NCI-H1694 (cell line): Measurements from ENCODE around the gene COMMD7.
A peak's percentile ranks its signal among the peaks of the same experiment; 100 is the strongest.
"Not testable (repeated sequence)": the region's sequence is repeated elsewhere in the genome, so short reads cannot be mapped to it uniquely, and the experiment has no call there.

Experiments used
- DNase-seq: peaks from one replicate; lab custom pipeline; 2025; lab: John Stamatoyannopoulos, UW

The COMMD7 gene

DNA sequence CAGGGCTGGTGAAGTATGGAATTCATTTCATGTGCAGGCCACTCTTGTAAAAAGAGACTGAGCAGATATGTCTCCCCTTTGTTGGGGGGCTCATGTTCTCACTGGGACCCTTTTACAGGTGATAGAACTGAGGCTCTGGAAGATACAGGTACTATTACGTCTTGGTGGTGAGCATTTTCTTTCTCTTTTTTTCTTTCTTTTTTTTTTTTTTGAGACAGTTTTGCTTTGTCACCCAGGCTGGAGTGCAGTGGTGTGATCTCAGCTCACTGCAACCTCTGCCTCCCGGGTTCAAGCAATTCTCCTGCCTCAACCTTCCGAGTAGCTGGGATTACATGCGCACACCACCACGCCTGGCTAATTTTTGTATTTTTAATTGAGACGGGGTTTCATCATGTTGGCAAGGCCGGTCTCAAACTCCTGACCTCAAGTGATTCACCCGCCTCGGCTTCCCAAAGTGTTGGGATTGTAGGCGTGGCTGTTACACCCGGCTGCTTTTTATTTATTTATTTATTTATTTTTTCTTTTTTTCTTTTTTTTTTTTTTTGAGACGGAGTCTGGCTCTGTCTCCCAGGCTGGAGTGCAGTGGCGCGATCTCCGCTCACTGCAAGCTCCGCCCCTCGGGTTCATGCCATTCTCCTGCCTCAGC is 22.1 kb upstream of the COMMD7 start:
- not testable (repeated sequence) for DNase-seq

DNA sequence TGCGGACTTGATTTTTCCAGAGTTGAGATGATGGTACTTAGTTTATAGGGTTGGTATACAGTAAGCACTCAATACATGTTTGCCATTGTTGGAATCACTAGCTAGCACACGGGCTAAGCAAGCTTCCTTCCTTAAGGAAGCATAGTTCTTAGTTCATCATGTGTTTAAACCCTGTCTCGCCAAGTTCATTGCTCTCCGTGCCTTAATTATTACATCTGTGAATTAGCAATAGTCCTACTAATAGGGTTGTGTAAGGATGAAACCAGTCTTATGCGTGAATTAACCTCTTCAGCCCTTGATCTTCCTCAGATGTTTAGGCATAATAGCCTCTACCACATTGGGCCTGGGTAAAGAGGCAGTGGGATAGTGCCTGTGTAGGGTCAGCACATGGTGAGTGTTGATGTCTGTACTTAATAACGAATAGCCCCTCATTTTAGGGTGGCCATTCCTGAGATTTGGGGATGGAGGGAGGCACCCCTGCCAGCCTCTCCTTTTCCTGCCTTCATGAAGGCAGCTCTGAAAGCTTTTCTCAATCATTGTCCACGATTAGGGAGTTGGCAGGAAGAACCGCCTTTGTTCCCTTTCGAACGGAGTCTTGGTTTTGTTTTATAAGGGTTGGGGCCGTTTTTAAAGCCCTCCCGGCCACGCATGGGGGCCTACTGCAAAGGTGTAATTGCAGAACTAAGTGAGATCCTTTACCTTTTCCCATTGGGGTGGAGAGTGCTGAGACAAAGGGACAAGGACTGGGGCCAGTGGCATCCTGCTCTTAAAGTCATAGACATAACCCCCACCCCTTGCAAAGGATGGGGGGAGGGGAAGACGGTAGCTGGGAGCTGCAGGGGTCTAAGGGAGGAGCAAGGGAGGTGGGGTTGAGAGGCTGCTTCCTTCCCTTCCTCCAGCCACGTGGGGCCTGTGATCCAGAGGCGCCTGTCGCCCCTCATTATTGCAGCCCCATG is 21.0 kb upstream of the COMMD7 start:
- DNase-seq, result no peak

- DNase-seq, result no peak
Observed at GRCh38 chr20:32763202-32764004, 20.1 kb upstream of the COMMD7 start.

DNA sequence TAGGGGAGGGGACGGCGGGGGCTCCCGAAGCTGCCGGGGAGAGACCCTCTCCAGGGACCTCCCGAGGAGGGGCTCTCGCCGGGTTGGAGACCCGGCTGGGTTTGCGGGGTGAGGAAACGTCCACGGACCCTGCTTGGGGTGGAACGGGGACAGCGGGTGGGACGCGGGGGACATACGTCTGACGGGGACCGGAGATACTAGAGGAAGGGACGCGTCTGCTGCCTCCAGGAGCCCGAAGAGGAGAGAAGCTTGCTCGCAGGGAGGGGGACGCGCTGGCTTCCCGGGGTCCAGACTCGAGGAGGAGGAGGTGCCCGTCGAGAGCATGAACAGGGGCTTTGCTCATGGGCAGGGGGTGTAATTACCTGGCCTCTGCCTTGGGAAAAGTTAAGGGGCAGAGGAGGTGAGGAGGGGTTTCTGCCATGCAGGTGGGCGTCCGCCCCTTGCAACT is 19.5 kb upstream of the COMMD7 start:
- DNase-seq, result no peak

DNA sequence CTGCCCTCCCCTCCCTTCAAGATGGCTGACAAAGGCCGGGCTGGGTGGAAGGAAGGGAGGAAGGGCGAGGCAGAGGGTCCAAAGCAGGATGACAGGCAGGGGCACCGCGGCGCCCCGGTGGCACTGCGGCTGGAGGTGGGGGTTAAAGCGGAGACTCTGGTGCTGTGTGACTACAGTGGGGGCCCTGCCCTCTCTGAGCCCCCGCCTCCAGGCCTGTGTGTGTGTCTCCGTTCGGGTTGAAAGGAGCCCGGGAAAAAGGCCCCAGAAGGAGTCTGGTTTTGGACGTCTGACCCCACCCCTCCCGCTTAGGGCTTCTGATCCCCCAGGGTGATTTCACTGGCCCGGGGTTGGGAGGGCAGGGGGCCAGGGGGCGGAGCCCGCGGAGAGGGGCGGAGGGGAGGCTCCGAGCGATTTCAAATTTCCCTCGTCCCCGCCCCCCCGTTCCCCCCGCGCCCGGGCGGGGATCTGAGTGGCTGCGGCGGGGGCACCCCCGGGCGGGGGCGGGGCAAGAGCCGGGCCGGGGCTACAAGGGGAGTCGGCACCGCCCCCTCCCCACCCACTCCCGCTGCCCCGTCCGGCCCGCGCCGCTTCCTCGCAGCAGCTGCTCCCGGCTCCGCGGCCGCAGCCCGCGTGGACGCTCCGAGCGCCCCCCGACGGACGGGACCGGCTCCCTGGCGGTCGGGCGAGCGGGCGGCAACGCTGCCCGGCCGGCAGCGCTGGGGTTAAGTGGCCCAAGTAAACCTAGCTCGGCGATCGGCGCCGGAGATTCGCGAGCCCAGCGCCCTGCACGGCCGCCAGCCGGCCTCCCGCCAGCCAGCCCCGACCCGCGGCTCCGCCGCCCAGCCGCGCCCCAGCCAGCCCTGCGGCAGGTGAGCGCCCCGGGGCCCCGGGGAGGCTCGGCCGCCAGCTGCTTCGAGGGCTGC is 18.8 kb upstream of the COMMD7 start, which contains the start of gene DNMT3B:
TSS of gene DNMT3B (plus strand) at position 555 of the 923 bp plus-strand sequence. CDS start 17,939 bp downstream, outside the sequence.
- DNase-seq, result peak; percentile 29

GRCh38 chr20:32761417-32761830 is 18.2 kb upstream of the COMMD7 start:
- no peak for DNase-seq

DNA sequence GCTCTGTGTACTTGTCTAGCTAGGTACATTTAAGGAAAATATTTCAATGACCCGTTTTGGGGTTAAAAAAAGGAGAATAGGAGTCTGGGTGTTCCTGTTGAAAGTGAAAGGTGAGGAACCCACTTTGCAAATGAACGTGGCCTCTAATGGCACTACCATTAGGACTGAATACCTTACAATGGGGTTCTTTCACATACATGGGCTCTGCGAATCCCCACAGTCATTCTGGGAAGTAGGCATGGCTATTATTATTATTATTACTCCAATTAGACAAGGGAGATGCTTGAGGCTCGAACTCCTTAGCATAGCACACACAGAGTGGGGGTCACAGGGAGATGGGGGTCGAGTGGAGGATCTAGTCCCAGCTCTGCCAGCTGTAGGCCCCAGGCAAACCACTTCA is 12.9 kb upstream of the COMMD7 start:
- no peak for DNase-seq

DNA sequence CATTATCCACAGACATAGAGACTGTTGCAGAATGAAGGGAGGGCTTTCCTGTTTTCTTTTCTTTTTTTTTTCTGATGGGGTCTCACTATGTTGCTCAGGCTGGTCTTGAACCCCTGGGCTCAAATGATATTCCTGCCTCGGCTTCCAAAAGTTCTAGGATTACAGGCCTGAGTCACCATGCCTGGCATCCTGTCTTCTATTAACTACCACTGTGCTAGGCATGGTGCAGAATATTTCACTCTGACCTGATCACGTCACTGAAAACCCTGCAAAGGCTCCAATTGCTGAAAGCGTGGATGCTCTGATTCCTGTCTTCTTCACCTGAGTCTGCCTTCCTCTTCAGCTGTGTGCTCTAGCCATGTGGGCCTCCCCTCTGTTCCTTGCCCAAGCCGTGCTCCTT is 10.5 kb upstream of the COMMD7 start:
- DNase-seq, result no peak

- no peak for DNase-seq
Observed at GRCh38 chr20:32752458-32753250, 9.4 kb upstream of the COMMD7 start.

DNA sequence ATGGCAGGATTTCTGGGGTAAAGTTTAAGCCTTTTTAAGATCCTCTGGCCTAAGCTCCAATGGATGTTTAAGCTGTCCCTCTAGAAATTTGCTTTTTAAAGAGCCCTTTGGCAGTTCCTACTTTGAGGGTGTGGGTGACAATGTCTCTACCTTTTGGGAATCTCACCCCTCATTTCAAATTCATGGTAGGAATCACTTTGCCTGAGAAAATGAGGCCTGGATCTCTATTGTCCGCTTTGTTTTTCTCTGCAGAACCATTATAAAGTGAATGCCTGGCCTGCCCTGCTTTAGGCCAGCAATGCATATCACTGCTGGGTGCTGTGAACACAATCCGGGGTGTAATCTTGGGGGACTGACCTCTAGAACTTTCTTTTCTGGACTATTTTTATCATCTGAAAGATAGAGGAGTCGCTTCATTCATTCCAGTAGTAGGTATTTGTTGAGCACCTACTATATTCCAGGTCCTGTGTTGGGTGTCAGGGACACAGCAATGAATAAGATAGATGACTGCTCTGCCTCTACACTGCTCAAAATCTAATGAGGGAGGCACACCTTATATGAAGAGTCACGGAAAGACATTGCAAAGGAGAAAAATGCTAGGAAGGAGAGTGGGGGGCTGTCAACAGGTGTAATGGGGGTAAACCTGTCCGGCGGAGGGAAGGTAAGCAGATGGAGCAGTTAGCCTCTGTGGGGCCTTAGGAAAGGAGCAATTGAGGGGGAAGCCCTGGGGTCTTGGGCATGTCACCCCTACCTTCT is 8.6 kb upstream of the COMMD7 start:
- DNase-seq, result no peak

DNA sequence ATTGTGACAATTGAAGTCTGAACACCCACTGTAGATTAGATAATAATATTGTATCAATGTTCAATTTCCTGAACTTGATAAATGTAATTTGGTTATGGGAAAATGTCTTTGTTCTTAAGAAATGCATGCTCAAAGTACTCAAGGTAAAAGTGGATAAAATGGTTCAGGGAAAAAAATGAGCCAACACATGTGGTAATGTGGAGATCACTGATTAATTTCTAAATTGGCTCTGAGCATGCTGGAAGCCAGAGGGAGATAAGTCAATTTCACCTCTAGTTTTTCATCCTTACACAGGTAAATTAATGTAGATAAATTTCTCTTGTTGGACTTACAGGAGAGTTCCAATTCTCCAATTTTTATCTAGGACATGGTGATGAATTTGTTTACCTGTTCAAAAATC is 8.0 kb upstream of the COMMD7 start:
- no peak for DNase-seq

DNA sequence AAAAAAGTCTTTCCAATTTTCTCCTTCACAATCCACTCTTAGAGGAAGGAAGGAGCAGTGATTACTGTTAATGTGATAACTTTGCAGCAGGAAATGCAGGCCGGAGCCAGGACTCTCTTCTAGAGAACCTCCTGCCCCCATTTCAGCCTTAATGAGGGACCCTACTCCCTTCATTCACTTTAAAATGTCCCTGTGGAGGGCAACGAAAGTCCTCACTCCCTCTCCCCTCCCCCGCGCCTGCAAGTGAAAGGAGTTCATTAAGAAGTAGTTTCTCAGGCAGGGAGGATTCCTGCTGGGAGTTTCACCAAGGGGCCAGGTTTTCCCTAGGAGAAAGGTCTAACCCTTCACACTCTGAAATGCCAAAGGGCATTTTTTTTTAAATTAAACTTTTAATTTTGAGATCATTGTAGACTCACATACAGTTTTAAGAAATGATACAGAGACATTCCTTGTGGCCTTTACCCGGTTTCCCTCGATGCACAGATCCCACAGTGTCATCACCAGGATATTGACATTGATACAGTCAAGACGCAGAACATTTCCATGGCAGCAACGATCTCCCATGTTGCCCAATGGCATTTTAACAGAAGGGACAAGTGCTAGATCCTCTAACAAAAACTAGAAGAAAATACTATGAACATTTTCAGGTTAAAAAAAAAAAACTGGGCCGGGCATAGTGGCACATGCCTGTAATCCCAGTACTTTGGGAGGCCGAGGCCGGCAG is 6.8 kb upstream of the COMMD7 start:
- no peak for DNase-seq

DNA sequence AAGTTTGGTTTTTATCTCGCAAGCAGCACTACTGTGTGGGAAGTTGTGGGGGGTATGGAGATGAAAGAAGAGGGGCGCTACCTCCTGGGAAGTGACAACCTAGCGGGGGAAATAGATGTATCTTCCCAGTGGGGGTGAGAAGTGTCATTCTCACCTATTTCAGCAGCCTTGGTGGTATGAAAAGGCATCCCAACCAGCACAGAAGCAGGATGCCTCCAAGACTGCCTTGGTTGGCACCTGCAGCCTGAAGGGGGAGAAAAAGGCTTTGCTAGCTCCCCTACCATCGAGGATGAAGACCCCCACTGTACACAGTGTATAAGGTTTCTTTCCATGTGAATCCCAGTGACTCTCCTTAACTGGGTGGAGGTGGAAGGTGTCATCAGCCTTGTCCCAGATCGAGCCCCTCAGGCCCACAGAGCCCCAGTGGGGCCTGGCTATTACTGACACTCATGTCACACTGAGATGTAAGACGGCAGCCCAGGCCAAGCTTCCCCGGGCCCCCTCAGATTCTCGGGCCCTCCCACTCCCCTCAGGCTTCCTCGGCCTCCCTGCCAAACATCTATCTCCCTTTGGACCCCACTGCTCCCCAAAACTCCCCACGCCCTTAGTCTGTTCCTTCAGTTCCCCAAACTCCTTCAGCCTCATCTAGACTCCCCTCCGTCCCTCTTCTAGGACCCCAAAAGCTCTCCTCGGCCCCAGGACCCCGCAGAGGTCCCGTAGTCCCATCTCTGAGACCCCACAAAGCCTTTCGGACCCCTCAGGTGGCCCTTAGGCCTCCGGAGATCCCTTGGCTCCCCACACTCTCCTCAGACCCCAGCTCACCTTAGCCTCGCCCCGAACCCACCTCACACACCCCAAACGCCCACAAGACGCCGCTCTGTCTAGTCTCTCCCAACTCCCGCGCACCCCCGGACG is 688 bp downstream of the COMMD7 start:
- DNase-seq, result no peak

GRCh38 chr20:32741151-32741550 is 2.1 kb downstream of the COMMD7 start:
- no peak for DNase-seq

DNA sequence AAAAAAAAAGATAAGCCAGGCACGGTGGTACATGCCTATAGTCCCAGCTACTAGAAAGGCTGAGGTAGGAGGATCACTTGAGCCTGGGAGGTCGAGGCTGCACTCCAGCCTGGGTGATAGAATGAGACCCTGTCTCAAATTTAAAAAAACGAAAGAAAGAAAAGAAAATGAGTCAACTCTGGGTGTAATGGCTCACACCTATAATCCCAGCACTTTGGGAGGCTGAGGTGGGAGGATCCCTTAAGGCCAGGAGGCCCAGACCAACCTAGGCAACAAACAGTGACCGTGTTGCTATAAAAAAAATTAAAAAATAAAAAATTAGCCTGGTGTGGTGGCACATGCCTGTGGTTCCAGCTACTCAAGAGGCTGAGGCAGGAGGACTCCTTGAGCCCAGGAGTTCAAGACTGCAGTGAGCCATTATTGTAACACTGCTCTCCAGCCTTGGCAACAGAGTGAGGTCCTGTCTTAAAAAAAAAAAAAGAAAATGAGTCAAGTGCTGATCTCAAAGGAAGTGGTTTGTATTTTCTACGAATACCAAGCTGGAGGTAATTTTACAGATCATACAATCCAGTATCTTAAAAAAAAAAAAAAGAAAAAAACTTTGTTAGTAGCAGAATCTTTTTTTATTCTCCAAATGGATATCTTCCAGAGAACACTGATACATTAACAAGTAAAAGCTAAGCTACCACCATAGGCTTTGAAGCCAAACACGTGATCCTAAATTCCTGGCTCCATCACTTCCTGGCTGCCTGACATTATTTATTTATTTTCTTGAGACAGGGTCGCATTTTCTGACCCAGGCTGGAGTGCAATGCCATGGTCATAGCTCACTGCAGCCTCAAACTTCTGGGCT is 5.7 kb downstream of the COMMD7 start:
- no peak for DNase-seq

GRCh38 chr20:32731882-32732266 is 11.4 kb downstream of the COMMD7 start:
- DNase-seq, result no peak

- not testable (repeated sequence) for DNase-seq
Observed at GRCh38 chr20:32729334-32729733, 13.9 kb downstream of the COMMD7 start.
